GM12875 (cell line): ENCODE measurements around the gene PDK2.

Source experiments
- H3K4me3 ChIP-seq: one replicate; pipeline ENCODE4 v1.5.1; 2011; ENCODE audit warnings: low read depth, low read length, control low read depth
- TF ChIP-seq, protein P1 (sequence below): IDR thresholded peaks from 2 replicates; pipeline ENCODE4 v1.5.1; 2011; ENCODE audit warnings: low read depth, mild to moderate bottlenecking, control low read depth, inconsistent platforms, low read length, moderate library complexity, borderline replicate concordance; ENCODE audit not compliant: insufficient read depth

Gene PDK2

DNA sequence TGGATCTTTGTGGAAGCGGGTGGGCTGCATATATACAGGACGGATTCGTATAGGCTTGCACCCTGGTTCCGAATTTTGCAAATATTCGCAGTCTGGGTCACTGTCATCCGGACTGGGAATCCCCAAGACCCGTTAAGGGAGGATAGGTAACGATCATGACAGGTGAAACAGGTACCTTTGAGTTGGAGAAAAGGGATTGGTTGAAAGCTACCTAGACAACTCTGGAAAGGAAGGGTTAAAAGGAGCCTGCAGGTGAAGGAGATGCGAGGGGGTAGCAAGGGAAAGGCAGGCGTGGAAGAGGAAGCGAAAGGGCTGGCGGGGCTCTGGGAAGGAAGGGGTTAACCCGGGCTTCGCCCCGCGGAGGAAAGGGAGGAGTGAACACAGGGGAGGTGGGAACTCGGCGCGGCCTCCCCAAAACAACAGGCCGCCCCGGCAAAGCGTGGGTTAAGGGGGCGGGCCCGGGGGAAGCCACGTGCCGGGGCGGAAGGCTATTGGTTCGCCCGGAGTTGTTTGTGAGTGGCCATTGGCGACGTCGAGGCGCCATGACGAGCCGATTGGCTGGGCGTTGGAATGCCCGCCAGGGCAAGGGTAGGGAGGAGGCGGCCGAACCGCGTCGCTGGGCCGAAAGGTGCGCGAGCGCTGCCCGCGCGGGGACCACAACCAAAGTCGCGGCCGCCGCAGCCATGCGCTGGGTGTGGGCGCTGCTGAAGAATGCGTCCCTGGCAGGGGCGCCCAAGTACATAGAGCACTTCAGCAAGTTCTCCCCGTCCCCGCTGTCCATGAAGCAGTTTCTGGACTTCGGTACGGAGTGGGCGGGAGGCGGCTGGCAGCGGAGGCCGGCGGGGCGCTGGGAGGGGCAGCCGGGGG lies at the start of gene PDK2:
Gene PDK2, plus strand, starts transcription at position 599 of the 867 bp plus-strand sequence. Its CDS starts 85 bp downstream, at position 684.
- TF ChIP-seq, protein P1, sequence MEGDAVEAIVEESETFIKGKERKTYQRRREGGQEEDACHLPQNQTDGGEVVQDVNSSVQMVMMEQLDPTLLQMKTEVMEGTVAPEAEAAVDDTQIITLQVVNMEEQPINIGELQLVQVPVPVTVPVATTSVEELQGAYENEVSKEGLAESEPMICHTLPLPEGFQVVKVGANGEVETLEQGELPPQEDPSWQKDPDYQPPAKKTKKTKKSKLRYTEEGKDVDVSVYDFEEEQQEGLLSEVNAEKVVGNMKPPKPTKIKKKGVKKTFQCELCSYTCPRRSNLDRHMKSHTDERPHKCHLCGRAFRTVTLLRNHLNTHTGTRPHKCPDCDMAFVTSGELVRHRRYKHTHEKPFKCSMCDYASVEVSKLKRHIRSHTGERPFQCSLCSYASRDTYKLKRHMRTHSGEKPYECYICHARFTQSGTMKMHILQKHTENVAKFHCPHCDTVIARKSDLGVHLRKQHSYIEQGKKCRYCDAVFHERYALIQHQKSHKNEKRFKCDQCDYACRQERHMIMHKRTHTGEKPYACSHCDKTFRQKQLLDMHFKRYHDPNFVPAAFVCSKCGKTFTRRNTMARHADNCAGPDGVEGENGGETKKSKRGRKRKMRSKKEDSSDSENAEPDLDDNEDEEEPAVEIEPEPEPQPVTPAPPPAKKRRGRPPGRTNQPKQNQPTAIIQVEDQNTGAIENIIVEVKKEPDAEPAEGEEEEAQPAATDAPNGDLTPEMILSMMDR: no peak
- H3K4me3 ChIP-seq: peak within 1 kb of the TSS; percentile 67

DNA sequence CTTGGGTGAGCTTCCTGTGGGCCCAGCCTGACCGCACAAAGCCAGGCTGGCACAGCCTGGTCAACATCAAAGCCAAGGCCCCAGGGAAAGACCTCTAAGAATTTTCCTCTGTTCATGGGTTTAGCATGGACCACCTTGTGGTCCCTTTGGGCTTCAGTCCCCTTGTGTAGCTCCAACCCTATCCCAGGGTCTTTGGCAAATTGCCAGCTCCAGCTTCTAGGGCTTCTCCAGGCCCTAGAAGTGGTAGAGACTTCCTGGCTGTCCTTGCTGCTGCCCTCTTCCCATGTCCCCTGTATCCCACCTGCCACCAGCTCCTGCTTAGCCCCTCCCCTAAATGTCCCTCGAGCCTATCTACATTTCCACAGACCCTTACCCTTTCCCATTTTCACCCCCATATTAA lies 49.0 kb upstream of the PDK2 start:
- H3K4me3 ChIP-seq: no peak overlapping the region
- TF ChIP-seq, protein P1: no peak

DNA sequence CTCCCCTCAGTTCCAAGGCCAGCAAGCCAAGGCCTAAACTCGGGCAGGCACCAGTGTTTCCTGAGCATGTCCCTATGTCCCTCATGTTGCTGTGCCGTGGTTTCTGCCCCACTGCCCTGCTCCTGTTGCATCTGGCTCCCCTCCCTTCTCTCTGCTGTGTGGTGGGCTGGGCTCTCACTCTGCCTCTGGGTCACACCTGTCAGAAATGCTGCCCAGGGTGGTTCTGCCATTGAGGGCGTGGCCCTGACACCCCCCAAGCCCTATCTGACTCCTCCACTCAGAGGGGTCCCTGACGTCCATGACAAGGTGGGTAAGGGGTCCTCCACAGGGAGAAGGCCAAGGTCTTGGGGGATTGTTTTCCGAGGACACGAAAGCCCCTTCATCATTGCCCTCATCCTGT lies 48.5 kb upstream of the PDK2 start:
- no peak overlapping the region for H3K4me3 ChIP-seq
- TF ChIP-seq, protein P1: no peak

DNA sequence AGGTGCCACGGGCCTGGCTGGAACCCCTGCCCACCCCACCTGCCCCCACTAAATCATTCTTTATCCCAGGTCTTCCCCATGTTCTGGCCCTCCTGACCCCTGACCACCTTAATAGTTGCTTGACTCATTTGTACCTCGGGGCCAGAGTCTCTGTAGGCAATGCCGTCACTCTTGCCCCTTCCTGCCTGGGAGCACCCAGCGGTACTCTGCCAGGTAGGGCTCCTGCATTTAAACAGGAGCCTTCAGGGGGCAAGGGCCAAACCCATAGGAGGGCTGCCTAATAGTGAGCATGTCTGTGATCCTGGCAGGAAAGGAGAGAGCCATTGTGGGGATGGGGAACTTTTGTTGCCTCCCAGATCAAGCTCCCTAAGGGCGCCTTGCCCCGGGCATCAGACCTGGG lies 48.1 kb upstream of the PDK2 start:
- TF ChIP-seq, protein P1: no peak
- no peak overlapping the region for H3K4me3 ChIP-seq

DNA sequence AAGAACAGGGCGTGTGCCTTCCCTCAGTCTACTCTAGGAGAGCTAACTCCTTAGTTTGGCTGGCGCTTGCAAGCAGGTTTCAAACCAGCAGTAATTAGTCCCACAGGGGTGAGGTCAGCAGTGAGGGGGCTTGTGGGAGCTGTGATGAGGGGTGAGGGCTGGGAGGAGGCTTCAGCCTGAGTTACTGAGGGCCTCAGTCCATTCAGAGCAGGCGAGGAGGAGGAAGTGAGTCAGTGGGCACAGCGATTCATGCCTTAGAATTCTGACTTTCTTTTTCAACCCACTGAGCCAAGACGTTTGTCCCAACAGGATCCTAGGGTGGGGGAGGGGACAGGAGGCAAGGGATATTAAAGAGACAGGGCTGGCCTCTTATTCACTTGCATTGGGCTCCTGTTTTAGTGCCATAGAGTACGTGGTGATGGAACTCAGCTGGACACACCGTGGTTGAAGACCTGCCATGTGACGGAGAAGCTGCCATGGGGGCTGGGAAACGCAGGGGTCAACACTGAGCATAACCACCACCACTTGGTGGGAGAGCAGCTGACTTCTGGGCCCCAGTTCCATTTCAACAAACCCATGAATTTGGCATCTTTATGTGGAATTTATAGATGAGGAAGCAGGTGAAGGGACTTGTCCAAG lies 47.5 kb upstream of the PDK2 start:
- TF ChIP-seq, protein P1: no peak
- H3K4me3 ChIP-seq: no peak overlapping the region

DNA sequence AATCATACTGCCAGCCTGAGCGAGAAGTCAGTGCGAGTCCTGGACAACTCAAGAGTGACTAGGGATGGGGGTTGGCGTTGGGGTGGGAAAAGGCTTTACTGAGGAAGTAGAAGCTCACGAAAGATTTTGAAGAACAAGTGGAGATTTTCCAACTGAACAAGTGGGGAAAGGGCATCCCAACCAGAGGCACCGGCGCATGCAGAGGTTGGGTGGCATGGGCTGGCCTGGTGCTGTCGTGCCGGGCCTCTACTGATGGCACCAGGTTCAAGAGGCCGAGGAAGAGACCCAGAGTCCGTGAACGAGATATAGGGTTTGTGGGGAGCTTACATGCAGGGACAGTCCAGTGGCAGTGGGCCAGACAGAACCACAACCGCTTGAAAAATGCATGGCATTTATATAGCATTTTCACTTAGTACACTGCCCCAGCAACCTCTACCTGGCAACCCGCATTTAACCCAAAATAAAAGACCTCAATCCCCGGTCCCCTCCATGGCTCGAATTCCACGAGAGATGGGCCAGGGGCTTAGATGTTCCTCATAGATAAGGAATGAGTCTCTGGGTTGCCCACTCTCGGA lies 46.9 kb upstream of the PDK2 start:
- no peak overlapping the region for H3K4me3 ChIP-seq
- TF ChIP-seq, protein P1: no peak
